IMR-90 (cell line): ENCODE measurements around the gene THOC6. TPM values are rescaled to one million over a fixed set of nuclear protein-coding genes. Genes with fewer than 3 reads are reported as not detected.

ENCODE experiments used
- ATAC-seq: fragments of 200-7000 bp; cut with Tn5 transposase; 2 replicates; pipeline ENCODE4 v1.9.1; 2020; ENCODE audit warnings: low read depth, mild to moderate bottlenecking, moderate library complexity
- BruUV-seq: library from RNA; stranded (reverse); fragments of 400-500 nt; replicated peaks from 2 replicates; lab custom pipeline; 2021; lab: Mats Ljungman, UMichigan
- CTCF ChIA-PET: fragments of 300-600 bp; formaldehyde crosslinking; extraction: SDS; loops from one replicate; lab custom pipeline; 2021; ENCODE audit warnings: antibody characterized with exemption; lab: Yijun Ruan, JAX
- POLR2A ChIA-PET: fragments of 300-600 bp; sonication (Branson Sonifier 250); formaldehyde crosslinking; loops from one replicate; lab custom pipeline; 2022; ENCODE audit warnings: antibody characterized with exemption; ENCODE audit not compliant: unreplicated experiment; lab: Charles Lee
- DNase-seq: peaks from one replicate; pipeline ENCODE4 v3.0.0; 2013
- H2AFZ ChIP-seq: replicated peaks from 2 replicates; pipeline ENCODE3; 2013; ENCODE audit warnings: low read length, mild to moderate bottlenecking; ENCODE audit not compliant: poor library complexity
- H2AK5ac ChIP-seq: 2 replicates; pipeline ENCODE4 v1.6.1; 2013; ENCODE audit warnings: low read depth, low read length, inconsistent platforms
- H2AK9ac ChIP-seq: replicated peaks from 2 replicates; pipeline ENCODE3; 2013; ENCODE audit warnings: mild to moderate bottlenecking, low read depth, low read length, moderate library complexity; ENCODE audit not compliant: poor library complexity
- H2BK120ac ChIP-seq: 2 replicates; pipeline ENCODE4 v1.6.1; 2013; ENCODE audit warnings: low read depth, low read length, inconsistent platforms
- H2BK15ac ChIP-seq: 3 replicates; pipeline ENCODE4 v1.6.1; 2013; ENCODE audit warnings: low read depth, low read length, inconsistent platforms
- H2BK20ac ChIP-seq: 2 replicates; pipeline ENCODE4 v1.6.1; 2013; ENCODE audit warnings: low read depth, mild to moderate bottlenecking, inconsistent platforms, low read length, moderate library complexity
- H2BK5ac ChIP-seq: 2 replicates; pipeline ENCODE4 v1.6.1; 2013; ENCODE audit warnings: mild to moderate bottlenecking, low read depth, low read length, inconsistent platforms; ENCODE audit not compliant: poor library complexity, severe bottlenecking
- H3K14ac ChIP-seq: replicated peaks from 2 replicates; pipeline ENCODE4 v1.6.1; 2013; ENCODE audit warnings: low read depth, low read length, inconsistent platforms
- H3K18ac ChIP-seq: 2 replicates; pipeline ENCODE4 v1.6.1; 2013; ENCODE audit warnings: low read depth, low read length, control low read depth
- H3K23ac ChIP-seq: 2 replicates; pipeline ENCODE4 v1.6.1; 2013; ENCODE audit warnings: low read depth, low read length, inconsistent platforms
- H3K27ac ChIP-seq: 2 replicates; pipeline ENCODE4 v1.5.1; 2013; ENCODE audit warnings: mild to moderate bottlenecking, control low read depth, low read length; ENCODE audit not compliant: insufficient read depth
- H3K27me3 ChIP-seq: 2 replicates; pipeline ENCODE4 v1.6.1; 2013; ENCODE audit warnings: low read length; ENCODE audit not compliant: control insufficient read depth, insufficient read depth
- H3K36me3 ChIP-seq: 2 replicates; pipeline ENCODE4 v1.6.1; 2013; ENCODE audit warnings: low read length, mixed read lengths; ENCODE audit not compliant: control insufficient read depth, insufficient read depth
- H3K4ac ChIP-seq: 2 replicates; pipeline ENCODE4 v1.6.1; 2013; ENCODE audit warnings: low read depth, low read length, inconsistent platforms
- H3K4me1 ChIP-seq: 2 replicates; pipeline ENCODE4 v1.6.1; 2013; ENCODE audit warnings: low read length, mixed read lengths; ENCODE audit not compliant: control insufficient read depth, insufficient read depth
- H3K4me2 ChIP-seq: 2 replicates; pipeline ENCODE4 v1.6.1; 2013; ENCODE audit warnings: low read depth, mild to moderate bottlenecking, control low read depth, low read length, moderate library complexity
- H3K4me3 ChIP-seq: 2 replicates; pipeline ENCODE4 v1.5.1; 2013; ENCODE audit warnings: low read depth, mild to moderate bottlenecking, control low read depth, low read length, moderate library complexity; ENCODE audit not compliant: insufficient read depth
- H3K56ac ChIP-seq: 2 replicates; pipeline ENCODE4 v1.6.1; 2013; ENCODE audit warnings: low read length, inconsistent platforms; ENCODE audit not compliant: insufficient read depth; ENCODE audit errors: extremely low read depth
- H3K79me1 ChIP-seq, 2 experiments: 2 replicates each; pipeline ENCODE4 v1.6.1; 2013; ENCODE audit warnings: low read length in 2 of 2, inconsistent platforms in 1 of 2, low read depth in 1 of 2
- H3K9ac ChIP-seq: 2 replicates; pipeline ENCODE4 v1.6.1; 2013; ENCODE audit warnings: low read depth, low read length, control low read depth
- H3K9me1 ChIP-seq: 2 replicates; pipeline ENCODE4 v1.6.1; 2013; ENCODE audit warnings: low read length, inconsistent platforms; ENCODE audit not compliant: insufficient read depth
- H3K9me3 ChIP-seq: 2 replicates; pipeline ENCODE4 v1.6.1; 2013; ENCODE audit warnings: low read length; ENCODE audit not compliant: control insufficient read depth, insufficient read depth
- H4K20me1 ChIP-seq: 2 replicates; pipeline ENCODE4 v1.6.1; 2013; ENCODE audit warnings: low read length, inconsistent platforms; ENCODE audit not compliant: insufficient read depth
- H4K5ac ChIP-seq: 2 replicates; pipeline ENCODE4 v1.6.1; 2013; ENCODE audit warnings: mild to moderate bottlenecking, low read depth, low read length, control low read depth
- H4K8ac ChIP-seq, 2 experiments: 2 replicates each; pipeline ENCODE4 v1.6.1; 2013; ENCODE audit warnings: low read depth in 2 of 2, low read length in 2 of 2, control low read depth in 1 of 2, inconsistent platforms in 1 of 2
- H4K91ac ChIP-seq: 2 replicates; pipeline ENCODE4 v1.6.1; 2013; ENCODE audit warnings: low read depth, low read length, inconsistent platforms; ENCODE audit not compliant: insufficient read depth
- CTCF ChIP-seq: conservative IDR thresholded peaks from 2 replicates; pipeline ENCODE4 v1.5.1; 2012; ENCODE audit warnings: mild to moderate bottlenecking, low read depth, low read length, improper control_type of control experiment
- RAD21 ChIP-seq: IDR thresholded peaks from 2 replicates; pipeline ENCODE4 v1.6.1; 2012; ENCODE audit warnings: low read length, improper control_type of control experiment
- WGBS, 2 experiments: methylation state at CpG; one replicate each; pipeline versions ENCODE4 v1.1.5 to v1.1.7; 2013; ENCODE audit warnings: missing lambda C conversion rate in 2 of 2; ENCODE audit not compliant: insufficient read length in 1 of 2; ENCODE audit errors: extremely low coverage in 2 of 2; 5-methylcytosine and 5-hydroxymethylcytosine counted together
- dilution Hi-C: fragments of 300-500 bp; cut with HindIII; formaldehyde crosslinking; loops from one replicate; pipeline ENCODE4 v1.14.3; 2018; ENCODE audit warnings: low sequenced_read_pairs; ENCODE audit not compliant: unreplicated experiment
- in situ Hi-C: fragments of 300-500 bp; cut with MboI; formaldehyde crosslinking; loops from 3 replicates; pipeline ENCODE4 v1.14.3; 2019; ENCODE audit warnings: low sequenced_read_pairs, inconsistent platforms, mixed read lengths
- intact Hi-C: fragments of 100-400 bp; cut with micrococcal nuclease; formaldehyde crosslinking; loops from 2 replicates; pipeline ENCODE4 v1.10.0; 2022
- polyA plus RNA-seq, 3 experiments: library from polyadenylated mRNA; depleted of rRNA; stranded (reverse); fragments of >200 nt; gene quantifications; 2 replicates each; pipeline ENCODE4 v1.2.3, GENCODE V29; 2012; ENCODE audit warnings: low replicate concordance in 1 of 3
- total RNA-seq: library from RNA; depleted of rRNA; stranded (reverse); fragments of >200 nt; gene quantifications from 2 replicates; pipeline ENCODE4 v1.2.3, GENCODE V29; 2012

Gene THOC6
- total and polyA plus RNA-seq, 2 of the 4 experiments (the other 2 are of a cell fraction): 16.8 to 23.1 TPM

GRCh38 chr16:3017794-3018506, 5.9 kb upstream of the THOC6 start, which contains the start of gene CLDN6:
Gene CLDN6, minus strand, starts transcription at chr16:3018183. Its CDS starts 2,162 bp downstream, at chr16:3016021.
- ATAC-seq: no peak
- Histone ChIP-seq H3K4me2 (no peak within 1 kb of the TSS), H3K4me3 (no peak within 1 kb of the TSS), H3K9ac (no peak within 1 kb of the TSS), H4K91ac (no peak within 1 kb of the TSS), H3K56ac (no peak within 1 kb of the TSS), H3K36me3 (peaks cover 10% of the 10 kb centered on the region), H3K27ac (no peak within 1 kb of the TSS), H3K4ac (no peak within 1 kb of the TSS), H3K4me1 (peaks cover 8% of the 10 kb centered on the region), H2BK5ac (no peak within 1 kb of the TSS), H2AK5ac (0 out of 2 replicates have a peak within 1 kb of the TSS, but pooled peaks have one; percentile 43), H3K14ac (no peak within 1 kb of the TSS), H4K20me1 (peaks cover 28% of the 10 kb centered on the region), H2AK9ac (peak within 1 kb of the TSS; percentile 42), H3K27me3 (peaks cover 16% of the 10 kb centered on the region), H3K9me1 (no peaks in the 10 kb centered on the region), H2BK120ac (no peak within 1 kb of the TSS), H3K79me1 (peaks cover 0 to 17% of the 10 kb centered on the region in 2 experiments; a peak in 2 of 4 replicates), H4K8ac (no peak within 1 kb of the TSS), H2BK20ac (no peak within 1 kb of the TSS), H3K23ac (no peak within 1 kb of the TSS), H3K9me3 (no peaks in the 10 kb centered on the region), H3K18ac (no peak within 1 kb of the TSS), H2BK15ac (no peak within 1 kb of the TSS), H4K5ac (no peak within 1 kb of the TSS), H2AFZ (peak within 1 kb of the TSS; percentile 53)
- TF ChIP-seq CTCF: 0 out of 2 replicates have a peak, but pooled peaks have one; percentile 19
- TF ChIP-seq RAD21: no peak
- WGBS, 2 experiments: no CpG with 5 or more reads among the region's 52 CpGs
- BruUV-seq: no TSS peak
- intact Hi-C loops (no loop called here), dilution Hi-C loops (no loop called here), in situ Hi-C loops (no loop called here)
- CTCF ChIA-PET: no interaction called here
- POLR2A ChIA-PET: no interaction called here
- no peak for DNase-seq
